GM20000 (cell line): ENCODE measurements around the gene INIP.

Source experiments
- DNase-seq: peaks from one replicate; pipeline ENCODE4 v3.0.0; 2012; ENCODE audit warnings: low spot score
- TF ChIP-seq, protein P1 (sequence below): IDR thresholded peaks from 2 replicates; pipeline ENCODE4 v1.5.1; 2012; ENCODE audit warnings: mild to moderate bottlenecking, control low read depth; ENCODE audit errors: extremely low read depth, missing control alignments

Gene INIP

GRCh38 chr9:112712678-112713077 is 5.2 kb downstream of the INIP start:
- TF ChIP-seq, protein P1, sequence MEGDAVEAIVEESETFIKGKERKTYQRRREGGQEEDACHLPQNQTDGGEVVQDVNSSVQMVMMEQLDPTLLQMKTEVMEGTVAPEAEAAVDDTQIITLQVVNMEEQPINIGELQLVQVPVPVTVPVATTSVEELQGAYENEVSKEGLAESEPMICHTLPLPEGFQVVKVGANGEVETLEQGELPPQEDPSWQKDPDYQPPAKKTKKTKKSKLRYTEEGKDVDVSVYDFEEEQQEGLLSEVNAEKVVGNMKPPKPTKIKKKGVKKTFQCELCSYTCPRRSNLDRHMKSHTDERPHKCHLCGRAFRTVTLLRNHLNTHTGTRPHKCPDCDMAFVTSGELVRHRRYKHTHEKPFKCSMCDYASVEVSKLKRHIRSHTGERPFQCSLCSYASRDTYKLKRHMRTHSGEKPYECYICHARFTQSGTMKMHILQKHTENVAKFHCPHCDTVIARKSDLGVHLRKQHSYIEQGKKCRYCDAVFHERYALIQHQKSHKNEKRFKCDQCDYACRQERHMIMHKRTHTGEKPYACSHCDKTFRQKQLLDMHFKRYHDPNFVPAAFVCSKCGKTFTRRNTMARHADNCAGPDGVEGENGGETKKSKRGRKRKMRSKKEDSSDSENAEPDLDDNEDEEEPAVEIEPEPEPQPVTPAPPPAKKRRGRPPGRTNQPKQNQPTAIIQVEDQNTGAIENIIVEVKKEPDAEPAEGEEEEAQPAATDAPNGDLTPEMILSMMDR, result no peak
- no peak for DNase-seq

DNA sequence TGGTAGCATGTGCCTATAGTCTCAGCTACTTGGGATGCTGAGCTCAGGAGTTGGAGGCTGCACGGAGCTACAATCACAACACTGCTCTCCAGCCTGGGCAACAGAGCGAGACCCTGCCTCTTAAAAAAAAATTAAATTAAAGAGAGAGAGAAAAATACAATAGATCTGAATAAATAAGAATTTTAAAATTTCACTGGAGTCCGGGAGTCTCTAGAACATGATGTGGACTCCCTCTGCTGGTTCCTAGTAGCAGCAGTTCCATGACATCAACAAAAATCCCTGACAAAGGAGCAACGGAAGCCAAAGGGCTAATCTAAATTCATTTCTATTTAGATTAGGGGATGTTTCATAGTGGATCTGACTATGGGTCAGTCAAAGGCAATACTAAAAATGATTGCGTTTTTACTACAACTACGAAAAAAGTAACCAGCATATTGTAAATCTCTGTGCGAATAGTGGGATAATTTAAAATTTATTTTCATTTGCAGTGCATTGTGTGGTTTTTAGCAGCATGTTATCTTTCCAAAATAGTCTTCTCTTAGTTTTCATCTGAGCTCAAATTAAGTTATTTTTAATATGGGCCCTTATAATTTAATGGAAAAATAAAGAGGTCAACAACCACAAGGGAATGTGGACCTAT is 6.7 kb downstream of the INIP start:
- TF ChIP-seq, protein P1, result no peak
- DNase-seq, result no peak

DNA sequence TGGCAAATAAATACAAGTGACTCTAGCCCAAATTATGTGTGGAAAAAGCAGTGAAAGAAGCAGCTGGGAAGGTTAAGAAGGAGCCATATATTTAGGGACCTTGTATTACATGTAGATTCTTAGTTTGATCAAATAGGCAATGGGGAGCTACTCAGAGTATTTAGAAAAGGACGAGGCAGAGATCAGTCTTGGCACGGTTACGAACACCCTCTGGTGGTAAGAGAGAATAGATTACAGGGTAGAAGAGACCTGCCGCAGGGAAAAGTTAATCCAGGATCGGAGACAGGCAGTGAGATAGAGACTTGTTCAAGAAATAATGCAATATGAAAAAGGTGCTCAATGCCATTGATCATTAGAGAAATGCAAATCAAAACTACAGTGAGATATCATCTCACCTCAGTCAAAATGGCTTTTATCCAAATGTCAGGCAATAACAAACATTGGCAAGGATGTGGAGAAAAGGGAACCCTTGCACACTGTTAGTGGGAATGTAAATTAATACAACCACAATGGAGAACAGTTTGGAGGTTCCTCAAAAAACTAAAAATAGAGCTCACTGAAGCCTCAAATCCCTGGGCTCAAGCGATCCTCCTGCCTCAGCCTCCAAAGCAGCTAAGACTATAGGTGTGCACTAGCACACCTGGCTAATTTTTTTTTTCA is 12.0 kb downstream of the INIP start:
- no peak for DNase-seq
- TF ChIP-seq, protein P1, result no peak

- no peak for DNase-seq
- TF ChIP-seq, protein P1, result no peak
Measured at GRCh38 chr9:112703304-112703703, 14.6 kb downstream of the INIP start.

DNA sequence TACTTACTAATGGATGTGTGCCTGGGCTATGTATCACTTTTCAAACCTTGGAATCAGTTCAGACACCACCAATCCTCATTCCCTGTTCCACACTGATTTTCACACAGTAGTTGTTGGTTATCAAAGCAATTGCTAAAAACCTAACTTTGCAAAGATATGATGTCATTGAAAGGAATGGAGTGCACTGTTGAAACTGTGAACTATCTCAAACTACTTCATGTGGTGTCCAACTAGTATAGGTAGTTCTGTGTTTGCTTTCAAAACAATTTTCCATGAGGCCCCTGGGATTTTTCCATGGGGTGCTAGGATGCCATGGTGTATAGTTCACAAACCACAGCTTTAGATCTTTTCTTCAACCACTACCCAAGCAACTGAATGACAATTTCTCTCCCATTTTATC is 17.8 kb downstream of the INIP start:
- no peak for DNase-seq
- TF ChIP-seq, protein P1, result no peak

DNA sequence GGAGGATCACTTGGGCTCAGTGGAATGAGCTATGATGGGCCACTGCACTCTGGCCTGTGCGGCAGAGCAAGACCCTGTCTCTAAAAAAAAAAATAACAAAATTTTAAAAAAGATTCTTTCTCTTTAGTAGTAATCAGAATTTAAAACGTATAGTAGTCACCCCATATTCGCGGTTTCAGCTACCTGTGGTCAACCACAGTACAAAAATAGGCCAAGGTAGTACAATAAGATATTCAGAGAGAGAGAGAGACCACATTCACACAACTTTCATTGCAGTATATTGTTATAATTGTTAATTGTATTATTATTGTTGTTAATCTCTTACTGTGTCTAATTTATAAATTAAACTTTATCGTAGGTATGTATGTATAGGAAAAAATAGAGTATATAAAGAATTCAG is 18.7 kb downstream of the INIP start:
- no peak for DNase-seq
- TF ChIP-seq, protein P1, result no peak

- TF ChIP-seq, protein P1, result no peak
- DNase-seq, result no peak
Measured at GRCh38 chr9:112696461-112696860, 21.5 kb downstream of the INIP start.
